ENCODE data around the gene SLC43A2.

Gene SLC43A2

DNA sequence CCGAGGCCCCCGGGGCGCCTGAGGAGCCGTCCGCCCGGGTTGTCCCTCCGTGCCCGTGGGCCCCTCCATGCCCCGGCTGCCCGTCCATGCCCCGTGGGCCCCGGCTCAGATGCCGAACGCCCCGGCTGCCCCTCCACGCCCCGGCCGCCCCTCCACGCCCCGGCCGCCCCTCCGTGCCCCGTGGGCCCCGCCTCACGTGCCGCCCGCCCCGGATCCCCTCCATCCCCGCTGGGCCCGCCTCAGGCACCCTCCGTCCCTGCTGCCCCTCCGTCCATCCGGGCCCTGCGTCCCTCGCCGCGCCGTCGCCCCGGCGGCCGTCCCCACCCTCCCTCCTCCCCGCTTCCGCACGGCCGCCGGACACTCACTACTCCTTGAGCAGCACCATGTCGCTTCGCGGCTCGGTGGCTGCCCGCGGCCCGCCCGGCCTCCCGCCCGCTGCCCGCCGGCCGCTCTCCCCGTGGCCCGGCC lies 66.4 kb downstream of the SLC43A2 start:
- DNase-seq (ENCODE audit: low spot score) = no peak

DNA sequence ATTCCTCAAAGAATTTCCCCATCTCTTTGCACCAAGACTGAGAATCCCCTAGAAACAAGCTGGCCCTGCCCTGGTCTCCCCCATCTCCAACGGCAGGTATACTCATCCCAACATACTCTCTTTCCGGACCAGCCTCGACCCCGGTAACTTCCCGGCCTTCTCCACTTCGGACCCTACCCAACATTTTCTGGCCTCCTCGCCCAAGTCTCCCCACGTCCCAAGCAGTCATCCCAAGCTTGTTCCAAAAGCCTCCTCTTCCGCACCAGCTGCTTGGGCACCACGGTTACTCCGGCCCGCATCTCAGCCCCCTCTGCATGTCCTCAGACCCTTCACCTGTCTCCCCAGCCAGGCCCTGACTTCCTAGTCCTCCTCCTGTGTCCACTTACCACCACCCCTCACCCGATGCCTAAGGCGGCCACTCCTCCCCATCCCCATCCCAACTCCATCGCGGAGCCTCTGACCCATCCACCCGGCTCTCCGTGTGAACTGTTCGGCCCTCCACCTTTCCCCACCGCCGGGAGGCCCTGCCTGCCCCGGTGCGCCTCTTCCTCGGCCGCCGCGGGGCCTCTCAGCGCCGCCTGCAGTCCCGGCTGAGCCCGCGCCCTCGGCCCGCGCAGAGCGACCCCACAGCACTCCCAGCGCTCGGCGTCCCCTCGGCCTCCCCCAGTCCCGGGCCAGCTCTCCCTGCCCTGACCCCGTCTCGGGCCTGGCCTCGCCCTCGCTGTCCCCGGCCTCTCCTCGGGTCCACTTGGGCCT lies 67.0 kb downstream of the SLC43A2 start:
- no peak for DNase-seq (ENCODE audit: low spot score)

DNA sequence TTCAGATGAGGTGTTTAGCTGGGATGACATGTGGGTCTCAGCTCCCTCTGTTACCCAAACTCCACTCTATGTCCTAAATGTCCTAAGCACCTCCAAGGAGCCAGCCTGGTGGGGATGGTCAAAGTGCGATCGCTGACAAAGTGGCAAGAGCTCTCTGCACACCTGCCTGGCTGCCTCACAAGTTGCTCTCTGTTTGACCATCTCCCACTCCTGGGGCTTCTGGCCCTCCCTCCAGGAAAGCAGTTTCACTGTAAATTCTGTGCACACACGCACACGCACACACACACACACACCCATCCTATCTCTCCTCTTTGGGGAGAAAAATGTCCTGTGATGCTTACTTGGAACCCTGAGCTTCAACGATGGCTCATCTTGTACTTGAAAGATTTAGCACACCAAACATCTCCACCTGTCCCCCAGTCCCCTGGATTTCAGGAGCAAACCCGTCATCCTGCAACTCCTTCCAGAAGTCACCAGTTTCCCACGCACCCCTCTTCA lies 67.7 kb downstream of the SLC43A2 start:
- no peak for DNase-seq (ENCODE audit: low spot score)

DNA sequence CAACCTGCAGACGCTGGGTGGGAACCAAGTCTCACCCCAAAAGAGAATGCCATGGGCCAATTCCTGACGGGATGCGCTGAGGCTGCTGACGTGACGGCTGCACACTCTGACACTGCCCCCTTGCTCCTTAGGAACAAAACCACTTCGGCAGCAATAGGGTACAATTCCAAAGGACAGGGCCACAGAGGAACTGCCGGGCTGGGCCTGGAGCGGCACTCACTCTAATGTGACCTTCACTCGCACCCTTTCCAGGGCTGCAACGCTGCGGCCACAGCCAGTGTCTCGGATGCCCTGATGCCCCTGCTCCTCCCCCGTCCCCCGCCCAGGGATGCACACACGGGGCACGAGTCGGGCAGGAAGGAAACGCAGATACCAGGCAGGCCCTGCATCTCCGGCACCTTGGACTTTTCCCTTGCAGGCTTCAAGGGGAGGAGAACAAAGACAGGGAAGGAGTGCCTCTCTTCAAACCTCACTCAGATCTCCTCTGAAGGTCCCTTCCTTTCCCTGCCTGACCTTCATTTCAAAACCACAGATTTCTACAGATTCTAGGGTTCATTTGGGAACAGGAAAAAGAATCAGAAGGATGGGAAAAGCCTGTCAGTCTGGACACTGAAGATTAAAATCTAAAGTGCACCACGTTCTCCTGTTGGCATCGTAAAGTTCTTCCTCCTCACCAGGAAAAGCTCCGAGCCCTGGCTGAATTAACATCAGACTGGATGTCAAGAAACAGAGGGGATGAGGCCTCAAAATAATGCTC lies 68.4 kb downstream of the SLC43A2 start:
- DNase-seq (ENCODE audit: low spot score) = no peak

DNA sequence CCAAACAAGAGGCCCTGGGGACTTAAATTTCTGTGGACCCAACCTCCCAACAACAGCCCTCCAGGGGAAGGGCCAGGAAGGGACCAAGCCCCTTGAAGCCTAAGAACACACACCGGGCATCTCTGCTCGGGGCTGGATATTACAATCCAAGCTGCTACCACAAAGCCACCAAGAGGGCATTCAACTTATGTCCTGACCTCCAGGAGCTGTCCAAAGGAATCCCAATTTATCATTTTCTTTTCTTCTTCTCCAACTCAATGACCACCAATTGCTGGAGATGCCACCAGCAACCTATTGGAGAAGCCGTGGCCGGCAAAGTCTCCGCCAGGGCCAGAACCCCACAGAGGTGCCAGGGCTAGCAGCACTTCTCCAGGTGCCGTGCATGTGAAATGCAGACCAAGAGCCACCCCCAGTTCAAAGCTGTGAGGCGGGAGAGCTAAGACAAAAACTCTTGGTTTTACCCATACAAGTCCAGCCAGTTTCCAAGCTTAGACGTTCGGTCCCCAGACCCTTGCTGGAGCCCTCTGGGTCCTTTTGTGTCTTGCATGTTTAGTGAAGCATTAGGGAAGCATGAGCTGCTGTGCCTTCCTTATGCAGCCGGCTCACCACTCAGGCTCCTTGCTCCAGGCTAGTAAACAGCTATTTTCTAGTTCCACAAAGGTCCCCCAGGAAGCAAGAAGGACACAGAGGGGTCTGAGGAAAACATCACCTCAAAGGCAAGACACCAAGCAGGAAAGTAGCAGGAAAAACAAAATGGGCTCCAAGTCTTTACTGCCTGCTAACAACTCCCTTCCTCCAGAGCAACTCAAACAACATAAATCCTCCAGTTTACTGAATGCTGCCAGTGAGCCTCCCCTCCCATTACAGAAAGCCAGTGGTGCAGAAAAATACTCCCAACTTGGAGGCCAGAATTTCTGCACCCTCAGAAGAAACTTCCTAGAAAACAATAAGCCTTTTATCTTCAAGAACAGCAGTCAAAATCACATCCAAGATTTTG lies 69.3 kb downstream of the SLC43A2 start:
- no peak for DNase-seq (ENCODE audit: low spot score)

DNA sequence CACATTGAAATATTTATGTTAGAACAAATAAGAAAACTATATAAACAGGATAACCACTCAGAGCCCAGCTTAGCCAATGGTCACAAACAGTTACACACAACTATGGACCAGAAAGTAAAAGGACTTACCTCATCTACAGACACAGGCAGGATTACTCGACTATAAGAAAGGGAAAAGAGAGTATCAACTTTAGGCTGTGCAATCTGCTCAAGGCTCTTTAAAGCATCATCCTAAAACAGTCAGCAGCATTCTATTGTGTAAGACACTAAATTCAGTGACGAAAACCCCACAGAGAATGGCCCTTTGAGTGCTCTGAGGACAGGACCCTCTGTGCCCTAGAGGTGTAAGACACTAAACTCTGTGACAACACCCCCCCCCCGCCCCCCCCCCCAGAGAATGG lies 70.2 kb downstream of the SLC43A2 start:
- DNase-seq (ENCODE audit: low spot score) = no peak

DNA sequence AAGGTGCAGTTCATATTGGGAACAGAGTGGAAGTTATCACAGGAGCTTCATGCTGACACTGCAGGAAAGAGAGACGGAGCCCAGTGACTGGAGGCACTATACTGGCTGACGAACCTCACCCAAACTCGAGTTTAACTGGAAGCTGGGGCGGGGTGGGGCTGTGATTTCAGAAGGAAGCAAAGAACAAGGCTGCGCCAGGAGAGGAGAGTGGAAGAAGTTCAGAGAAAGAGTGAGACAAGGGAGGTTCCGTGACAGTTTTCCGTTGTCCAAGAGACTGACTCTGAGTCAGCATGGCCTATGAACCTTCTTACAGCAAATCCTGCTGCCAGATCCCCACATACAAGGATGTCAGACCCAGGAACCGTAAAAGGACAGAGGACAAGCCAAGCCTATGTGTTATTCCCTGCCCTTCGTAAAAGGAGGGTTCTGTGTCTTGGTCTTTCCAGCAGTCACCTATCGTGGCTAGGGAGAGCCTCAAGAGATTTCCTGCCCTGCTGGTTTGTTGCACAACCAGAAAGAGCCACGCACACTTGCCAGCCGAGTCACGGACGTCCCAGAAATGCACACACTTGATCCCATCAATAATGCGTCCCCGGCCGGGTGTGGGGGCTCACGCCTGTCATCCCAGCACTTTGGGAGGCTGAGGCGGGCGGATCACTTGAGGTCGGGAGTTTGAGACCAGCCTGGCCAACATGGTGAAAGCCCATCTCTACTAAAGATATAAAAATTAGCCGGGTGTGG lies 71.1 kb downstream of the SLC43A2 start:
- no peak for DNase-seq (ENCODE audit: low spot score)

DNA sequence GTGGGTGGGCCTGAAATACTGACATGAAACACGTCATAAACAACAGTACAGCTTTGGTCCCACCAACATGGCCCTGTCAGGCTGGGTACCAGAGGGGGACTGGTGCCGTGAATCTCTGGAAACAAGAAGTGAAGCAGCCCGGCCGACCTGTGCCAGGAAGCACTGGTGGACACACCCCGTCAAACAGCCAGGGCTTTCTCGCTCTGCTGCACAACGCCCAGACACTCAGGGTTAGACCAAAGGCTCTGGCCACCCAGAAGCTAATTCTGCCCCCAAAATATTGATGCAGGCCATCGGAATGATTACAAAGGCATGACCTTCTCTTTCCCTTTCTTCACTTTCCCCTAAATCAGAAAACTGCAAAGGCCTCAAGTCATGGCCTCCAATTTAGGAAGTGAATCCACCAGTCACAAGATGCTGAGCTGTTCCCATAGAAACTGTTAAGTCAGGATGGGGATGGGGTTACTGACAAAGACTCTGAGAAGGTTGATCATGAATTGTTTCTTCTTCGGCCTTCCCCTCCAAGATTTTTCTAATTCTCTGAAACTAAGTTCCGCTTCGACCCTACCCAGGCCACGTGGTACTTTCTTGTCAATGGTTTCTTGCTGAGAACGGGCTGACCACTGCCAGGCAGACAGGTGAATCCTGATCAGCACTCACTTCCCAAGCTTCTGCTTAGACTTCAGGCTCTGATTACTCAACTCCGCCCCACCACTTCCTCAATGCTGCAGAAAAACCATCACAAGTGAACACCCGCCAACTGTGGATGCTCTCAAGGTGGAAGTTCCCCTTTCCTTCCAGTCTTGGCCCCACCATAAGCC lies 72.8 kb downstream of the SLC43A2 start:
- DNase-seq (ENCODE audit: low spot score) = no peak

DNA sequence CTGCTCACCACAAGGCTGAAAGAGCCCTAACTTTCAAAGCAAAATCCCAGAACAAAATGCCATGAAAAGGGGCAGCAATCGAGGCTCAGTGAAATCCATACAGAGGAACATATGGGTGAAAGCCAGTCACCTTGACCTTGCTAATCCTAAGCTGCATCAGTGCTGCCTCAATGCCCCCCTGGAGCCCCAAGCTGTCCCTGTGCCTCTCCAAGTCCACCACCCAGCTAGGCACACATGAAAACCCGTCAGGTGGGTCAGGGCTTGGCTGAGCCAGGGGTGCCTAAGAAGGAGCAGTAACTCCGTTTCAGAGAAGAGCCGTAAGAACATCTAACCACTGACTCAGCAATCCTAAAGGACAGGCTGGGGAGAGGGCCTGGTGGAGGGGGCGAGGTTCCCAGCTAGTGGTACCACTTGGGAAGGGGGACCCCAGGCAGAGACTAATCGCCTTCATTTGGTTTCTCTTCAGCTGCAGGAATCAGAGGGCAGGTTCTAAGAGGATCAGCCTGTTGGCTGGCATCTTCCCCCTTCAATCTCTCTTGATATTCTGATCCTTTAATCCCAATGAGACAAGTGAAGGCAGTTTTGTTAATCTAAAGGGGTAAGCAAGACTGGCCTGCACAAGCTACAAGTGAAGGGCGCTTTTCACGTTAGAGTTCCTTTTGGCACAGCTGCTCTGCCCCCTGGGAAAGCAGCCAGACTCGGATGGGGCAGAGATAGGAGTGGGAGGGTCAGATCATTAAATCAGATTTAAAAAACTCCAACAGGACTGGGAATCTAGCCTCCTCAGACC lies 73.7 kb downstream of the SLC43A2 start:
- no peak for DNase-seq (ENCODE audit: low spot score)

DNA sequence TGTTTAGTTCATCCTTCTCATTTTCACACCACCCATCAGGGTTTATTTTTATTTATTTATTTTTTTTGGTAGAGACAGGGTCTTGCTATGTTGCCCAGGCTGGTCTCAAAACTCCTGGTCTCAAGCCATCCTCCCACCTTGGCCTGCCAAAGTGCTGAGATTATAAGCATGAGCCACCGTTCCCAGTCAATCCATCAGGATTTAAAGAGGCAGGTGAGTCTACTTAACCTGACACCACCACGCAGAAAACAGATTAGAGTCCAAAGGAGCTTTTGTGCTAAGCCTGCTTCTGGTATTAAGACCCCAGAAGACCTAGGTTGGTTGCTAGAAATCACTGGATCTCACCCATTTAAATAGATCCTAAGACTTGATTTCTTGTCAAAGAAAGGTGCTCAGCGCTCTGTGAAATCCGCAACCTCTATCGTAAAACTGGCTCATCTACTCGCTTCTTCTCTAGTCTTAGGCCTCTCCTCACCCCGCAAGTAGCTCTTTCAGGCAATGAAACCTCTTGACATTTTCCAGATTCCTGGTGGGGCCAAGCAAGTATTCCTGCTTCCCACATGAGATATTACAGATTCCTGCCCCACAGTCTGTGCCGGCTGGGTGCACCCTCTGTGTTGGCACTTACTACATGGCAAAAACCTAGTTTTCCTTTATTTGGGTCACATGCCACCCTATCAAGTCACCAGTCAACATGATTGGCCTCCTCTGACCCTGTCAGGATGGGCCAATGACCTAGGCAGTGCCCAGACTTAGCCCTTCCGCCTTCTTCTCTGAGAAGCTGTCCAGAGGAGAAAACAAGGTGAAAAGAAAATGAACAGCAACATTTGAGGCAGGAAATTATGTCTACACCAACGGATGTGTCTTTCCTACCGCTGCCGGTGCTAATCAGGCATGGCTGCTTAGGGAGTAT lies 75.0 kb downstream of the SLC43A2 start:
- DNase-seq (ENCODE audit: low spot score) = no peak

DNA sequence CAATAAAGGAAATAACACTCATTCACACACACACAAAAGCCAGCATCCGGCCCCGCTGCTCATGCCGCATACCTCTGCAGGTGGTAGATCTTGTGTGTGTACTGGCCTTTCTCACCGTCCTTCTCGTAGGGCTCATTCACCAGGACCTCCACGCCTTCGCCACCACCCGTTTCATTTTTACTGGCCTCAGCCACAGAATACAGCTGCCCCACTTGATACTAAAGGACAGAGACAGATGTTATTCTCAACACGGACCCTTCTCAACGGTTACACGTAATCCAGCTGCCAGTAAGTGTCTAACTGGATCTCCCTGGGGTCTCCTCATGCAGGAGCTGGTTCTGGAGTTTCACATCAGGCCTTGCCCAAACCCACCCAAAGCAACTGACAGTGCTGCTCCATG lies 75.7 kb downstream of the SLC43A2 start:
- DNase-seq (ENCODE audit: low spot score) = no peak

DNA sequence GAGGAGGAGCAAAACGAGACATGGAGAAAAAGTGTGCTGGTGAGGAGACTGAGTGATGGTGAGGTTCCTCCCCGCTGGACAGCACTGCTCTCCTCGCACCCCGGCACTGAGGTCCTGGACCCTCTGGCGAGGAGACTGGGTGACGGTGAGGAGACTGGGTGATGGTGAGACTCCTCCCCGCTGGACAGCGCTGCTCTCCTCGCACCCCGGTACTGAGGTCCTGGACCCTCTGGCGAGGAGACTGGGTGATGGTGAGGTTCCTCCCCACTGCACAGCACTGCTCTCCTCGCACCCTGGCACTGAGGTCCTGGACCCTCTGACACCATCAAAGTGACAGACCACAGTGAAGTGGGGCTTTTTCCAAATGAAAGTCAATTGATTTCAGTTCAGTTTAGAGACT lies 76.9 kb downstream of the SLC43A2 start:
- DNase-seq (ENCODE audit: low spot score) = no peak

DNA sequence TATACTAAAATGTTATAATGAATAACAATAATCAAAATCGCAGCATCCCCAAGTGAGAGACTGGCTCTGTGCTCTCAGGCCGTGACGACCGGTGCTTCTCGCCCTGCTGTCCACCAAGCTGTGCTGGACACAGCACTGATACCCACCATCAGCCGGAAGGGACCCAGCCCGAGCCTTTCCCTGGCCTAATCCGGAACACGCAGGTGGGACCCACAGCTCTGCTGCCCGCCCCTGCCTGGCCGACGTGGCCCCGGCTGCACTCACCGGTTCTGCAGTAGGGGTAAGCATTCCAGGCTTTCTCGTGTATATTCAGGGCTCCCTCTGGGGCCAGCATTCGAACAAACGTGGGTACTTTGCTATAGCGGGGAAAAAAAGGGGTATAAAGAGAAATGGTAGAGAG lies 80.6 kb downstream of the SLC43A2 start:
- no peak for DNase-seq (ENCODE audit: low spot score)

DNA sequence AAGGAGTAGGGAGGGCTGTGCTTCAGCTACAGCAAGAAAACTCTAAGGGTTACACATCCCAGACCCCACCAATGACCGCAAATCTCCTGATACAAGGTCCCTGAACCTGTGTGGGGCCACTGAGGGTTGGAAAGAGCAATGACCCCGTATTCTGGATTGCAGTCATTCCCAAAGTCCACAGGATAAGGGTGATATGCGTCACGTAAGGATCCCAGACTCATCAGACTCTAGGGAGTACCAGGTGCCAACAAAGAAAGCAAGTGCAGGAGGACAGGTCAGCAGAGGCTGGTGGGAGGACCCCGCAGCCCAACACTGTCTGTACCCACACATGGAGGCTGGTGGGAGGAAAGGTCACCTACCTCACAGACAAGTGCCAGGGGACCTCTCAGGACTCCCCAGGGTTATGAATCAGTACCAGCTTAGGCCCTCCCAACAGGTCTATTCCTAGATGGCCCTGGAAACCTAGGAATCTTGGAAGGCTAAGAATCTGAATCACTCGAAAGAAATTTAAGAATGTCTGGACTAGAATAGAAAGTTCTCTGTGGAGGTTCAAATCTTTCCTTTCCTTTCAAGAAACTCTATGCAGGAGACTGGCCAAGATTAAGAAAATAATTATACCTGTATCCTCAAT lies 82.2 kb downstream of the SLC43A2 start:
- no peak for DNase-seq (ENCODE audit: low spot score)

DNA sequence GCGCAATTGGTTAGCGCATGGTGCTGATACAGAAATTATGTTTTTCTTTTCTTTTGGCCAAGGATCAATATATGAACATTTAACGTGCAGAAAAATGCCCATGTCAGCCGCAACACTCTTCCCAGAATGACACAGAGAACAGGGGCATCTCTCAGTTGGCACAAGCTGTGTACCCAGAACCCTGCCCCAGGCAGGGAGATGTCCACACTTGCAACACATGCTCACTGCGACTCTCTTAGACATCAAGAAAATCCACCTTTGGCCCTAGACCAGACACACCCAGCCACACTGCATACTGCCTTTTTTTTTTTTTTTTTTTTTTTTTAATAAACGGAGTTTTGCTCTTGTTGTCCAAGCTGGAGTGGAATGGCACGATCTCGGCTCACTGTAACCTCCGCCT lies 83.0 kb downstream of the SLC43A2 start:
- DNase-seq (ENCODE audit: low spot score) = no peak

DNA sequence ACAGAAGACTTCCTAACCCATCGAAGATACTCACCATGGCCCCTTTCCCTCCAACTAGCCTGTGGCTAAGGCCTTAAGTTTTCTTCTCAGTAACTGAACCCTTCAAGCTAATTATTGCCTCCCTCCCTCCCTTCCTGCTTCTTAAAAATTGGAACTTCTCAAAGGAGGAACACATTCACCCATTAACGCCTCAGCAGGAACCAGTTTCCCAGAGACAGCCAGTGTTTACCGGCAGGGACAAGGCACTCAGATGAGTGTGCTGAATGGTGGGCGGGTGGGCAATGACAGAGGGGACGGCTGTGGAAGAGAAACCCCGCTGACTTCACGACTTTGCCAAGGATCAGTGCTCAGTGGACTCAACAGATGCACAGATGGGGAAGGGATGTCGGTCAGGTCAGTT lies 86.3 kb downstream of the SLC43A2 start:
- DNase-seq (ENCODE audit: low spot score) = no peak

DNA sequence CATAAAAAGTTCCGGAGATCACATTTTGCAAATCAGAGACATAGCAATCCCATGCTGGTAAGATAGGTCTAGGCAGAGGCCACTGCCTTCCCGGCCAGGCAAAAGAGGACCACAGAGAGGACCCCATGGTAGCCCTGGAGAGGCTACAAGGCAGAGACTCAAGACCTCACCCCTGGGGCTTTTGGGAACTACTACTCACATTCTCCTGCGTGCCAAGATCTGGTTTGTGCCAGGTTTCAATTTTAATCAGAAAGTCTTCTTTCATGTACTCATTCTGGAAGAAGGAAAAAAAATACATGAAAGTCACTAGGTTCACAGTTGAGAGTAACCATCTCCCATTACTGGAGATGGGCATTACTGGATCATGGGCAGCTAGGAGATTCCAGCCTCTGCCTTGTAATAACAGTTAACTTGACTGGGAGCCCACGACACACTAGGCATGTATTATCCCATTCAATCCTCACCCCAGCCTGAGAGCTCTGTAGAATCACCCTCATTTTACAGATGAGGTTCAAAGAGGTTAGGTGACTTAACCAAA lies 87.2 kb downstream of the SLC43A2 start:
- no peak for DNase-seq (ENCODE audit: low spot score)

DNA sequence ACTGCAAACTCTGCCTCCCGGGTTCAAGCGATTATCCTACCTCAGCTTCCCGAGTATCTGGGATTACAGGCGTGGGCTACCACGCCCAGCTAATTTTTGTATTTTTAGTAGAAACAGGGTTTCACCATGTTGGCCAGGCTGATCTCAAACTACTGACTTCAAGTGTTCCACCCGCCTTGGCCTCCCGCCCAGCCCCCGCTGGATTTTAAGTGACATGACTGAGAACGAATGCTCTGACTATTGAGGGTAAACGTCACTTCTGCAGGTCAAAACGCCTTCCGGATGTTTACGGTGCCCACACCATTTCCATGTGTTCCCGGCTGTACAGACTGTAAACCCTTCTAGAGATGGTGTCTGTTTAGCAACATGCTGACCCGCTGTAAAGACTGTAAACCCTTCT lies 88.8 kb downstream of the SLC43A2 start:
- DNase-seq (ENCODE audit: low spot score) = no peak

All from putamen (tissue), 1 donor.